Endothelial cell (in vitro differentiated cells): ENCODE measurements around the gene FETUB. TPM values are rescaled to one million over a fixed set of nuclear protein-coding genes. Genes with fewer than 3 reads are reported as not detected.

Source experiments
- DNase-seq: peaks from one replicate; pipeline ENCODE4 v3.0.0; 2021; ENCODE audit warnings: low spot score
- H3K27ac Mint-ChIP-seq: one replicate; pipeline ENCODE4 v1.8.0; 2021; ENCODE audit warnings: mixed read lengths, inconsistent platforms; ENCODE audit not compliant: unreplicated experiment
- H3K27me3 Mint-ChIP-seq: one replicate; pipeline ENCODE4 v1.8.0; 2021; ENCODE audit warnings: mild to moderate bottlenecking, moderate library complexity, mixed read lengths, inconsistent platforms; ENCODE audit not compliant: unreplicated experiment
- H3K36me3 Mint-ChIP-seq: one replicate; pipeline ENCODE4 v1.8.0; 2021; ENCODE audit warnings: mild to moderate bottlenecking, low read depth, mixed read lengths, inconsistent platforms; ENCODE audit not compliant: unreplicated experiment
- H3K4me1 Mint-ChIP-seq: one replicate; pipeline ENCODE4 v1.8.0; 2021; ENCODE audit warnings: mild to moderate bottlenecking, mixed read lengths, inconsistent platforms; ENCODE audit not compliant: unreplicated experiment
- H3K4me3 Mint-ChIP-seq: one replicate; pipeline ENCODE4 v1.8.0; 2021; ENCODE audit warnings: mild to moderate bottlenecking, mixed read lengths, inconsistent platforms; ENCODE audit not compliant: unreplicated experiment
- H3K9me3 Mint-ChIP-seq: one replicate; pipeline ENCODE4 v1.8.0; 2021; ENCODE audit warnings: mixed read lengths, inconsistent platforms; ENCODE audit not compliant: unreplicated experiment
- total RNA-seq: library from RNA; stranded (reverse); fragmentation: NEBNext Ultra II Directional; extraction: Animal tissue kit (Norgen Biotek cat#: 25700); gene quantifications from one replicate; pipeline ENCODE4 v1.2.1, GENCODE V29; 2021; ENCODE audit not compliant: unreplicated experiment
- TF ChIP-seq, protein P1 (sequence below): fragments of 200-600 bp; sonication (generic); IDR thresholded peaks from one replicate; pipeline ENCODE4 v1.5.0; 2021; ENCODE audit warnings: antibody characterized with exemption; ENCODE audit not compliant: unreplicated experiment

FETUB gene
- total RNA-seq, 1 donor from 2014 or later = not detected

DNA sequence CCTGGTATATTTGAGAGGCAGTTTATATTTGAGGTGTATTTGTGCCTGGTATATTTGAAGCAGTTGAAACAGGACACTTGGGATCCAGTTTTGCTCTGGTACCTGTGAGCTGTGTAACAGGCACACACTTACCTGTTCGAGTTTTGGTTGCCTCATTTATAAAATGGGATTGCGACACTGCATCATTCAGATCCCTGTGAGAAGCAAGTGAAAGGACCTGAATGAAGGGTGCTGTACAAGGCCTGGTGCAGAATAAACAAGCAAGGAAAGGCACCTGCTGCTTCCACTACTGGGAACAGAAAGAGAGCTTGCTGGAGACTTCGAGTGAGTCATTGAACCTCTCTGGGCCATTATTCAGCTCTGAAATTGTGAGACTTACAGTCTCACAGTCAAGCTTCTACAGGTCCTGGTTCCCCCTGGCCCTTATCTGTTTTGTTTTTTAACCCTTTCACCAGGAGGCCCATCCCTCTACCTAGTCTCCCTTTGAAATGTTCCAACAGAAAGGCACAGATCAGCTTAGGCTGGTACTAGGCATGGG is 11.5 kb downstream of the FETUB start:
- no peak overlapping the region for H3K27ac Mint-ChIP-seq
- no peak overlapping the region for H3K4me3 Mint-ChIP-seq
- H3K36me3 Mint-ChIP-seq = no peaks in the 10 kb centered on the region
- no peaks in the 10 kb centered on the region for H3K9me3 Mint-ChIP-seq
- no peak for DNase-seq
- no peaks in the 10 kb centered on the region for H3K27me3 Mint-ChIP-seq
- H3K4me1 Mint-ChIP-seq = peaks cover 20% of the 10 kb centered on the region
- TF ChIP-seq, protein P1, sequence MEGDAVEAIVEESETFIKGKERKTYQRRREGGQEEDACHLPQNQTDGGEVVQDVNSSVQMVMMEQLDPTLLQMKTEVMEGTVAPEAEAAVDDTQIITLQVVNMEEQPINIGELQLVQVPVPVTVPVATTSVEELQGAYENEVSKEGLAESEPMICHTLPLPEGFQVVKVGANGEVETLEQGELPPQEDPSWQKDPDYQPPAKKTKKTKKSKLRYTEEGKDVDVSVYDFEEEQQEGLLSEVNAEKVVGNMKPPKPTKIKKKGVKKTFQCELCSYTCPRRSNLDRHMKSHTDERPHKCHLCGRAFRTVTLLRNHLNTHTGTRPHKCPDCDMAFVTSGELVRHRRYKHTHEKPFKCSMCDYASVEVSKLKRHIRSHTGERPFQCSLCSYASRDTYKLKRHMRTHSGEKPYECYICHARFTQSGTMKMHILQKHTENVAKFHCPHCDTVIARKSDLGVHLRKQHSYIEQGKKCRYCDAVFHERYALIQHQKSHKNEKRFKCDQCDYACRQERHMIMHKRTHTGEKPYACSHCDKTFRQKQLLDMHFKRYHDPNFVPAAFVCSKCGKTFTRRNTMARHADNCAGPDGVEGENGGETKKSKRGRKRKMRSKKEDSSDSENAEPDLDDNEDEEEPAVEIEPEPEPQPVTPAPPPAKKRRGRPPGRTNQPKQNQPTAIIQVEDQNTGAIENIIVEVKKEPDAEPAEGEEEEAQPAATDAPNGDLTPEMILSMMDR = no peak

DNA sequence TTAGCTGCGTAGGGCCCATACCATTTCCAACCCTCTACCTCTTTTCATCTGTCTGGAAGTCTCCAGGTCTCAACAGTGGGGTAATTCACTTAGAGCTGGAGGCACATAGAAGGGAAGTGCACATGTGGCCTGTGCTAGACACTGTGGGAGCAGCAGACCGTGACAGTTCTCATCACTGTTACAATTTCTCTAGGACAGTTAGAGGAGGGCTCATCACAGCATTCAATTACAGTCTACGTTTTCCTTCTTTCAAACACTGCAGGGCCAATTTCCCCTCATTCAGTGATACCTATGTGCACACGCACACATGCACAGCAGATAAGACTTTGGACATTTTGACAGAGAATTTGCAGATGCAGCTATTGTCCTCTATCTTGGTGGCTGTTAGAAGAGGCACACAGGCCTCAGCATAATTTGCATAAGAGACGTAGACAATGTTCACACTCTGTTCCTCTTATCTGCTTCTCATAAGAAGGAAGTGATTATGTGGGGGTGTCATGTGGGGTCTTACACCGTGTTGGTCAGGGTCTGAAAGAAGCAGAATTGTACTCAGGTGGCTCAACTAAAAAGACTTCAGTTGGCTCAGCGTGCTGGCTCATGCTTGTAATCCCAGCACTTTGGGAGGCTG is 13.0 kb downstream of the FETUB start:
- no peaks in the 10 kb centered on the region for H3K9me3 Mint-ChIP-seq
- no peak overlapping the region for H3K4me3 Mint-ChIP-seq
- no peaks in the 10 kb centered on the region for H3K27me3 Mint-ChIP-seq

DNA sequence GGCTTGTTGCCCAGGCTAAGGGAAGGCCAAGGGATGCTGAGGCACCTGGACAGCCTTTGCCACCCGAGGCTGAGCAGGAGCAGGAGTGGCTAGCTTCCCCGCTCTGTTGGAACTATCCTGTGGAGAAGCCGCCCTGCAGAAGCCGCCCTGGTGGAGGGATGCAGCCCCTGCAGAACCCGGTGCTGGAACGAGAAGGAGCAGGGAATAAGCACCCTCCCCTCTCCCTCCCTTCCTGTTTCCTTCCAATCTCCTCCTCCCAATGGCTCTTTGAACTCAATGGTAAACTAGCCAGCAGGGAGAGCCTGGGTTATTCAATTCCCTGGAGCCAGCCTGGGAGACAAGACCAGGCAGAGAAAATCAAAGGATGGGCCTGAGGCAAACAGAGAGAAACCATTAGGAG is 13.8 kb downstream of the FETUB start:
- TF ChIP-seq, protein P1 = no peak
- H3K4me3 Mint-ChIP-seq = no peak overlapping the region
- no peaks in the 10 kb centered on the region for H3K9me3 Mint-ChIP-seq
- DNase-seq = no peak
- no peak overlapping the region for H3K27ac Mint-ChIP-seq
- H3K36me3 Mint-ChIP-seq = no peaks in the 10 kb centered on the region
- peaks cover 3% of the 10 kb centered on the region for H3K27me3 Mint-ChIP-seq
- peaks cover 20% of the 10 kb centered on the region for H3K4me1 Mint-ChIP-seq

More for the DNA sequence above, 13.0 kb downstream of the FETUB start:
- H3K4me1 Mint-ChIP-seq = peaks cover 20% of the 10 kb centered on the region
- TF ChIP-seq, protein P1 = no peak
- no peak for DNase-seq
- H3K27ac Mint-ChIP-seq = no peak overlapping the region
- H3K36me3 Mint-ChIP-seq = no peaks in the 10 kb centered on the region

DNA sequence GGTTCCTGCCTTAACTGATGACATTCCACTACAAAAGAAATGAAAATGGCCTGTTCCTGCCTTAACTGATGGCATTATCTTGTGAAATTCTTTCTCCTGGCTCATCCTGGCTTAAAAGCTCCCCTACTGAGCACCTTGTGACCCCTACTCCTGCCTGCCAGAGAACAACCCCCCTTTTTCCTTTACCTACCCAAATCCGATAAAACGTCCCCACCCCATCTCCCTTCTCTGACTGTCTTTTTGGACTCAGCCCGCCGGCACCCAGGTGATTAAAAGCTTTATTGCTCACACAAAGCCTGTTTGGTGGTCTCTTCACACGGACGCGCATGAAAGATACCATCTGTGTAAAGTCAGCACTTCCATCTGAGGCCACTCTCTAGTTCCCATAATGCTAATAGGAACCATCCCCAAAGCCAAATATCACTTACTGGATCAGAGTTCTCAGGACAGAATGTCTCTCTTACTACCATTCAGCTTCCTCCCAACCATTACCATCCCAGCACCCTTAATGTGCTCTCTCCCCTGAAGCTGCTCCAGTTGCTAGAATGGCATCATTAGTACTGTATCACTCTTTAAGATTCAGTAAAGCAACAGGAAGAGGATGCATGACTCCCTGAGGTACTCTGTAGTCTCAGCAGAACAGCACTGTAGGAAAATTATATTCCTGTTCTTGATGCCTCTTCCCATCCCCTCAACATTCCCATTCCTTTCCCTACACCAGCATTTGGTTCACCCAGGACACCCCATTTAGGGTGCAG is 23.3 kb downstream of the FETUB start:
- DNase-seq = no peak
- Mint-ChIP-seq H3K4me3 (no peak overlapping the region), H3K27ac (no peak overlapping the region), H3K36me3 (no peaks in the 10 kb centered on the region), H3K9me3 (no peaks in the 10 kb centered on the region), H3K4me1 (peaks cover 23% of the 10 kb centered on the region), H3K27me3 (peaks cover 12% of the 10 kb centered on the region)
- TF ChIP-seq, protein P1 = no peak

DNA sequence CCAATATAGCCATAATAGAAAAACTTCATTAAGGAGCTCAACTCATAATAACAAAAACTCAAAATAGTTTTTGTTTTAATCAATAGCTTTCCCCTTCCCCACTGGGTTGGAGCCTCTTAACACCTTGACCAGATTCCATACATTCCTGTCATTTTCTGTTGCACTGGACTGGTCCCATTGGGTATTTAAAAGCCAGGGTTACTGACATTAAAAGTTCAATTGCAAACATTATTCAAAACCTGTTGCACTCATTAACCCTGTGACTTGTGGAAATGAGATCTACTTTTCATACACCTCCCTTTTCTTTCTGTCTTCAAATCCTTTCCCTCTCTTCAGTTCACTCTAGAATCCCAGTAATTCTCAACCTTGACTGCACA is 23.9 kb downstream of the FETUB start:
- no peaks in the 10 kb centered on the region for H3K36me3 Mint-ChIP-seq
- peaks cover 9% of the 10 kb centered on the region for H3K27me3 Mint-ChIP-seq
- TF ChIP-seq, protein P1 = no peak
- no peak overlapping the region for H3K27ac Mint-ChIP-seq
- no peak overlapping the region for H3K4me3 Mint-ChIP-seq
- no peak for DNase-seq
- peaks cover 23% of the 10 kb centered on the region for H3K4me1 Mint-ChIP-seq
- H3K9me3 Mint-ChIP-seq = no peaks in the 10 kb centered on the region
